GM12878 (cell line): ENCODE results near the gene SEC11A. TPM values are rescaled to one million over a fixed set of nuclear protein-coding genes. Genes with fewer than 3 reads are reported as not detected.
A peak's percentile ranks its signal among the peaks of the same experiment; 100 is the strongest.

Experiments
- ATAC-seq: fragments of 200-7000 bp; cut with Tn5 transposase; 3 replicates; pipeline ENCODE4 v1.9.1; 2020; ENCODE audit warnings: mild to moderate bottlenecking, moderate library complexity
- BruUV-seq: library from RNA; stranded (reverse); fragments of 400-500 nt; replicated peaks from 2 replicates; lab custom pipeline; 2021; lab: Mats Ljungman, UMichigan
- CTCF ChIA-PET: fragments of 300-600 bp; sonication (Branson Sonifier 250); formaldehyde crosslinking; extraction: SDS; loops from one replicate; lab custom pipeline; 2021; ENCODE audit warnings: inconsistent platforms; lab: Yijun Ruan, JAX
- POLR2A ChIA-PET: fragments of 350-600 bp; formaldehyde crosslinking; extraction: SDS; loops from one replicate; lab custom pipeline; 2021; ENCODE audit warnings: inconsistent platforms; lab: Charles Lee
- RAD21 ChIA-PET: fragments of 300-600 bp; sonication (Branson Sonifier 250); formaldehyde crosslinking; loops from one replicate; lab custom pipeline; 2023; ENCODE audit warnings: antibody characterized with exemption; ENCODE audit not compliant: unreplicated experiment; lab: Charles Lee
- SMC1A ChIA-PET: fragments of 300-600 bp; sonication (Branson Sonifier 250); formaldehyde crosslinking; loops from one replicate; lab custom pipeline; 2023; ENCODE audit not compliant: unreplicated experiment, uncharacterized antibody; lab: Charles Lee
- DNase-seq: peaks from one replicate; pipeline ENCODE4 v3.0.0-alpha.2; 2011; ENCODE audit warnings: low read depth, low spot score
- FAIRE-seq: peaks from 3 replicates; lab custom pipeline; 2011; peaks lifted over from hg19 to GRCh38; lab: Jason Lieb, UNC
- H2AFZ ChIP-seq: 2 replicates; pipeline ENCODE4 v1.6.0; 2011; ENCODE audit warnings: low read depth, low read length, control low read depth; ENCODE audit not compliant: control insufficient read depth
- H3K27ac ChIP-seq: 2 replicates; pipeline ENCODE4 v1.5.1; 2011; ENCODE audit warnings: control low read depth; ENCODE audit not compliant: control insufficient read depth, insufficient read depth
- H3K27me3 ChIP-seq, 2 experiments: replicated peaks in 1 of 2; 2 replicates each; pipeline versions ENCODE4 v1.6.0 to v1.6.1; 2011; ENCODE audit warnings: low read length in 1 of 2; ENCODE audit not compliant: control insufficient read depth in 2 of 2, insufficient read depth in 2 of 2
- H3K36me3 ChIP-seq, 2 experiments: 2 replicates each; pipeline ENCODE4 v1.5.1; 2011; ENCODE audit warnings: low read length in 1 of 2; ENCODE audit not compliant: control insufficient read depth in 2 of 2, insufficient read depth in 2 of 2
- H3K4me1 ChIP-seq: 2 replicates; pipeline ENCODE4 v1.6.1; 2011; ENCODE audit warnings: mild to moderate bottlenecking, low read length, moderate library complexity, mixed read lengths; ENCODE audit not compliant: control insufficient read depth, insufficient read depth
- H3K4me2 ChIP-seq: 2 replicates; pipeline ENCODE4 v1.6.0; 2011; ENCODE audit warnings: control low read depth; ENCODE audit not compliant: control insufficient read depth, insufficient read depth
- H3K4me3 ChIP-seq: fragments of 200-600 bp; sonication (generic); 2 replicates; pipeline ENCODE4 v1.5.1; 2016
- H3K79me2 ChIP-seq: 2 replicates; pipeline ENCODE4 v1.6.0; 2011; ENCODE audit warnings: low read length; ENCODE audit not compliant: control insufficient read depth, insufficient read depth
- H3K9ac ChIP-seq: 2 replicates; pipeline ENCODE4 v1.8.0; 2011; ENCODE audit warnings: low read length, control low read depth, mixed read lengths; ENCODE audit not compliant: control insufficient read depth, insufficient read depth
- H3K9me3 ChIP-seq: replicated peaks from 3 replicates; pipeline ENCODE4 v1.5.1; 2011; ENCODE audit warnings: mild to moderate bottlenecking, low read length; ENCODE audit not compliant: control insufficient read depth, insufficient read depth
- H4K20me1 ChIP-seq: 2 replicates; pipeline ENCODE4 v1.6.0; 2011; ENCODE audit not compliant: control insufficient read depth, insufficient read depth
- CREM ChIP-seq: IDR thresholded peaks from 2 replicates; pipeline ENCODE4 v1.6.1; 2014; ENCODE audit warnings: antibody characterized with exemption, low read depth
- EP300 ChIP-seq, 2 experiments: fragments of 150-350 bp in 1 of 2; IDR thresholded peaks; 2 replicates each; pipeline ENCODE4 v1.6.1; 2011 to 2012; ENCODE audit warnings: low read depth in 2 of 2, low read length in 2 of 2, borderline replicate concordance in 1 of 2, improper control_type of control experiment in 1 of 2, inconsistent platforms in 1 of 2; ENCODE audit not compliant: control insufficient read depth in 1 of 2
- EZH2 ChIP-seq: IDR thresholded peaks from 2 replicates; pipeline ENCODE4 v1.6.1; 2012; ENCODE audit warnings: low read depth, mild to moderate bottlenecking, control low read depth, inconsistent platforms, low read length, borderline replicate concordance; ENCODE audit not compliant: control insufficient read depth
- GABPA ChIP-seq: IDR thresholded peaks from 2 replicates; pipeline ENCODE4 v1.6.1; 2014; ENCODE audit warnings: antibody characterized with exemption, low read depth, mild to moderate bottlenecking, inconsistent platforms
- MYC ChIP-seq: IDR thresholded peaks from 2 replicates; pipeline ENCODE4 v1.6.1; 2011; ENCODE audit warnings: mild to moderate bottlenecking, low read length, moderate library complexity, inconsistent platforms; ENCODE audit not compliant: insufficient read depth, insufficient replicate concordance, insufficient read length, severe bottlenecking
- PML ChIP-seq: IDR thresholded peaks from 2 replicates; pipeline ENCODE4 v1.6.1; 2012; ENCODE audit warnings: low read length, inconsistent platforms
- POLR2A ChIP-seq: IDR thresholded peaks from 2 replicates; pipeline ENCODE4 v1.6.1; 2011; ENCODE audit warnings: low read depth, mild to moderate bottlenecking, low read length
- RUNX3 ChIP-seq: IDR thresholded peaks from 2 replicates; pipeline ENCODE4 v1.6.1; 2012; ENCODE audit warnings: low read length, inconsistent platforms
- TBL1XR1 ChIP-seq: IDR thresholded peaks from 2 replicates; pipeline ENCODE4 v1.6.1; 2012; ENCODE audit warnings: low read depth, low read length, improper control_type of control experiment
- YBX1 ChIP-seq: fragments of 450-650 bp; IDR thresholded peaks from 2 replicates; pipeline ENCODE4 v1.6.1; 2016; ENCODE audit warnings: antibody characterized with exemption
- ZBTB40 ChIP-seq: fragments of 450-650 bp; IDR thresholded peaks from 2 replicates; pipeline ENCODE4 v1.6.1; 2016; ENCODE audit warnings: mild to moderate bottlenecking, moderate library complexity, borderline replicate concordance
- ZSCAN29 ChIP-seq: fragments of 450-650 bp; IDR thresholded peaks from 2 replicates; pipeline ENCODE4 v1.6.1; 2017; ENCODE audit warnings: mild to moderate bottlenecking, moderate library complexity
- ZZZ3 ChIP-seq: IDR thresholded peaks from 2 replicates; pipeline ENCODE4 v1.6.1; 2011; ENCODE audit warnings: low read depth; ENCODE audit not compliant: control insufficient read depth, insufficient read length
- WGBS: methylation state at CpG from one replicate; pipeline ENCODE4 v1.1.6; 2016; ENCODE audit warnings: low lambda C conversion rate; ENCODE audit not compliant: insufficient replicate concordance, insufficient coverage; ENCODE audit errors: missing lambda C conversion rate; 5-methylcytosine and 5-hydroxymethylcytosine counted together
- in situ Hi-C: fragments of 300-500 bp; cut with MboI; formaldehyde crosslinking; loops from 9 replicates; pipeline ENCODE4 v1.14.3; 2018; ENCODE audit warnings: mixed read lengths
- intact Hi-C: fragments of 100-400 bp; cut with micrococcal nuclease; formaldehyde crosslinking; loops from one replicate; pipeline ENCODE4 v1.14.2; 2022; ENCODE audit not compliant: unreplicated experiment
- polyA plus RNA-seq, 11 experiments: library from polyadenylated mRNA; depleted of rRNA in 4 of 11; unstranded in 6 of 11; stranded (reverse) in 5 of 11; fragments of >200 nt; fragmentation: Nextera tagmentation in 4 of 11; fragmentation: Illumina TruSeq in 1 of 11; extraction: Ambion mirVana in 4 of 11; extraction: Trizol in 1 of 11; gene quantifications; 1 replicate in 1 of 11; 2 replicates in 10 of 11; pipeline versions ENCODE4 v1.2.1 to v1.2.3, GENCODE V29; 2011 to 2016; ENCODE audit warnings: inconsistent platforms in 2 of 11, missing spikeins in 2 of 11, low read depth in 1 of 11
- total RNA-seq, 4 experiments: library from RNA; depleted of rRNA in 3 of 4; stranded (reverse); fragments of >200 nt in 3 of 4; fragmentation: Illumina TruSeq in 1 of 4; extraction: Trizol in 1 of 4; gene quantifications; 2 replicates each; pipeline versions ENCODE4 v1.2.1 to v1.2.3, GENCODE V29; 2013 to 2021
- TF ChIP-seq, protein P1 (sequence below): IDR thresholded peaks from 2 replicates; pipeline ENCODE4 v1.6.1; 2012; ENCODE audit warnings: low read depth, low read length, improper control_type of control experiment
- TF ChIP-seq, protein P2 (sequence below): fragments of 450-650 bp; IDR thresholded peaks from 2 replicates; pipeline ENCODE4 v1.6.1; 2017; ENCODE audit warnings: low read depth, mild to moderate bottlenecking, moderate library complexity

The SEC11A gene
- total and polyA plus RNA-seq, 10 of the 15 experiments (the other 5 are each of a cell fraction or from before 2014, with no cell fraction given): 99.2 to 159 (median 143) TPM

DNA sequence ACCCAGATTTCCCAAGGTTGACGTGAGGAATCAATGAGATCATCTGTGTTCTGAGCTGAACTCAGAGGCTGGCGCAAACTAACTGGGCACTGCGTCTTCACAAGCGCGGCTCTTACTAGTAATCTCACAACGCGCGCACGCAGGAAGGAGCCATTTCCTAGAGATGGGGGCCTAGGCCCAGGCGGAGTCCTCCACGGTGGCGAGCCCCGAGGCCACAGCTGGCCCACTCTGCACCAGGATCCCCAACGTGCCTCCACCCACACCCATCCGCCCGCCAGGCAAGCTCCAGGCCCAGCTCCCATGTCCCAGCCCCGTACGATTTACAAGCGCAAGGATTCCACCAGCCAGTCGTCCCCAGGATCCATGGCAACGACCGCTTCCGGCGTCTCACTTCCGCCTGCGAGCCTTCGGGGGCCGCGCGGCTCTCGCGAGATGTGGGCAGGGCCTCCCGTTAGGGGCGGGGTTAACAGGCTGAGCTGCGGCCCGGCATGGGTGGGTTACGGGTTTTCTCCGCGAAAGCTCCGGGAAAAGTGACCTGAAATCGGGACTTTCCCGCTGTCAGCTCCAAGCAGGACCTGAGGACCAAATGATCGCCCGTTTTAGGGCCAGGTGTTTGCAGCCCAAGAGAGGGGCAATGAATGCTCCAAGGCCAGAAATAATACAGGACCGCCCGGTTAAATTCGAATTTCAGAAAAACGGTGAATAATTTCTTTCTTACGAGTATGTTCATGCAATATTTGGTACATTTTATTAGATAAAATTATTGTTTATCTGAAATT is 61.8 kb downstream of the SEC11A start, which contains the start of gene WDR73:
WDR73 (minus strand) TSS at position 374 of the 779 bp plus-strand sequence; CDS start at position 365, 9 bp downstream.
- FAIRE-seq: peak; percentile 44
- in situ Hi-C loops: no loop called here
- SMC1A ChIA-PET: interaction anchor here (0.6 to 2.1 kb wide), 13 partner anchors 16 to 392 kb away, joined by 3 to 8 read pairs (median 3); partner anchors contain the start of gene ZSCAN2
- TF ChIP-seq POLR2A (peak; percentile 88), ZZZ3 (no peak), ZSCAN29 (no peak), YBX1 (no peak), GABPA (peak; percentile 89), RUNX3 (peak; percentile 72), EP300 (IDR thresholded peaks at IDR 0.05; ENCODE audit: borderline replicate concordance in 1 of 2, control insufficient read depth in 1 of 2, low read depth in 2 of 2, low read length in 2 of 2) (no peak), EZH2 (no peak), CREM (peak; percentile 57), PML (peak; percentile 38), TBL1XR1 (no peak; the same call in 1 of the 2 replicates), ZBTB40 (peak; percentile 95), MYC (no peak)
- TF ChIP-seq, protein P1, sequence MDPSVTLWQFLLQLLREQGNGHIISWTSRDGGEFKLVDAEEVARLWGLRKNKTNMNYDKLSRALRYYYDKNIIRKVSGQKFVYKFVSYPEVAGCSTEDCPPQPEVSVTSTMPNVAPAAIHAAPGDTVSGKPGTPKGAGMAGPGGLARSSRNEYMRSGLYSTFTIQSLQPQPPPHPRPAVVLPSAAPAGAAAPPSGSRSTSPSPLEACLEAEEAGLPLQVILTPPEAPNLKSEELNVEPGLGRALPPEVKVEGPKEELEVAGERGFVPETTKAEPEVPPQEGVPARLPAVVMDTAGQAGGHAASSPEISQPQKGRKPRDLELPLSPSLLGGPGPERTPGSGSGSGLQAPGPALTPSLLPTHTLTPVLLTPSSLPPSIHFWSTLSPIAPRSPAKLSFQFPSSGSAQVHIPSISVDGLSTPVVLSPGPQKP: peak; percentile 70; the same call in 1 of the 2 replicates
- TF ChIP-seq, protein P2, sequence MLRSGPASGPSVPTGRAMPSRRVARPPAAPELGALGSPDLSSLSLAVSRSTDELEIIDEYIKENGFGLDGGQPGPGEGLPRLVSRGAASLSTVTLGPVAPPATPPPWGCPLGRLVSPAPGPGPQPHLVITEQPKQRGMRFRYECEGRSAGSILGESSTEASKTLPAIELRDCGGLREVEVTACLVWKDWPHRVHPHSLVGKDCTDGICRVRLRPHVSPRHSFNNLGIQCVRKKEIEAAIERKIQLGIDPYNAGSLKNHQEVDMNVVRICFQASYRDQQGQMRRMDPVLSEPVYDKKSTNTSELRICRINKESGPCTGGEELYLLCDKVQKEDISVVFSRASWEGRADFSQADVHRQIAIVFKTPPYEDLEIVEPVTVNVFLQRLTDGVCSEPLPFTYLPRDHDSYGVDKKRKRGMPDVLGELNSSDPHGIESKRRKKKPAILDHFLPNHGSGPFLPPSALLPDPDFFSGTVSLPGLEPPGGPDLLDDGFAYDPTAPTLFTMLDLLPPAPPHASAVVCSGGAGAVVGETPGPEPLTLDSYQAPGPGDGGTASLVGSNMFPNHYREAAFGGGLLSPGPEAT: peak; percentile 46; the same call in 1 of the 2 replicates

More for the DNA sequence above, 61.8 kb downstream of the SEC11A start, which contains the start of gene WDR73:
- DNase-seq (peak; percentile 78), ATAC-seq (peak; percentile 89)
- BruUV-seq: no TSS peak
- ChIA-PET RAD21 (interaction anchor here (0.7 to 2.8 kb wide), 14 partner anchors 16 to 274 kb away, joined by 3 to 14 read pairs (median 3); no protein-coding TSS in a partner anchor), CTCF (interaction anchor here (0.6 to 3.4 kb wide), 22 partner anchors 9 to 289 kb away, joined by 3 to 23 read pairs (median 4); partner anchors contain the start of gene SEC11A), POLR2A (interaction anchor here (0.5 to 1.4 kb wide), 7 partner anchors 23 to 1700 kb away, joined by 3 to 6 read pairs (median 4); partner anchors contain the start of gene SEC11A)
- WGBS: under 1% methylated on average over 49 of the region's 49 CpGs
- no peaks in the 10 kb centered on the region for H3K27me3 ChIP-seq
- peak within 1 kb of the TSS; percentile 64 for H3K27ac ChIP-seq
- peaks cover under 1 to 12% of the 10 kb centered on the region in 2 experiments; a peak in 3 of 4 replicates for H3K36me3 ChIP-seq
- H3K9me3 ChIP-seq: no peaks in the 10 kb centered on the region
- H4K20me1 ChIP-seq: no peaks in the 10 kb centered on the region
- H3K4me2 ChIP-seq: peak within 1 kb of the TSS; percentile 95
- peak within 1 kb of the TSS; percentile 84 for H3K4me3 ChIP-seq
- peaks cover 8% of the 10 kb centered on the region for H3K79me2 ChIP-seq
- peaks cover 21% of the 10 kb centered on the region for H3K4me1 ChIP-seq
- H2AFZ ChIP-seq: peak within 1 kb of the TSS; percentile 93
- intact Hi-C loops: loop anchor here (1.0 to 5.0 kb wide), 5 partner anchors 52 to 274 kb away; partner anchors contain the start of gene ZSCAN2
- H3K9ac ChIP-seq: peak within 1 kb of the TSS; percentile 83
